Liver (tissue), 9 donors: ENCODE results near the gene LRRC26. TPM values are rescaled to one million over a fixed set of nuclear protein-coding genes. Genes with fewer than 3 reads are reported as not detected.

ENCODE experiments used
- DNase-seq: peaks from one replicate; pipeline ENCODE4 v3.0.0-alpha.2; 2017; ENCODE audit warnings: low spot score
- H3K27ac ChIP-seq, 2 donors: one replicate each; pipeline ENCODE4 v1.7.0; 2013; ENCODE audit warnings: inconsistent platforms in 2 of 2, low read length in 2 of 2, control low read depth in 1 of 2, low read depth in 1 of 2, mild to moderate bottlenecking in 1 of 2
- H3K27me3 ChIP-seq, 4 donors: one replicate each; pipeline versions ENCODE4 v1.6.1 to v1.7.0; 2013; ENCODE audit warnings: low read length in 3 of 4, inconsistent platforms in 1 of 4, mild to moderate bottlenecking in 1 of 4, moderate library complexity in 1 of 4; ENCODE audit not compliant: control insufficient read depth in 4 of 4, insufficient read depth in 4 of 4
- H3K36me3 ChIP-seq, 4 donors: one replicate each; pipeline versions ENCODE4 v1.6.1 to v1.7.0; 2013; ENCODE audit warnings: low read length in 3 of 4, mild to moderate bottlenecking in 3 of 4, low read depth in 1 of 4, moderate library complexity in 1 of 4; ENCODE audit not compliant: control insufficient read depth in 4 of 4, insufficient read depth in 3 of 4
- H3K4me1 ChIP-seq, 4 donors: one replicate each; pipeline versions ENCODE4 v1.6.1 to v1.7.0; 2013; ENCODE audit warnings: low read length in 3 of 4, mild to moderate bottlenecking in 3 of 4, moderate library complexity in 1 of 4; ENCODE audit not compliant: control insufficient read depth in 4 of 4, insufficient read depth in 4 of 4
- H3K4me3 ChIP-seq, 3 donors: one replicate each; pipeline versions ENCODE4 v1.6.1 to v1.7.0; 2013; ENCODE audit warnings: low read length in 3 of 3, control low read depth in 1 of 3, low read depth in 1 of 3, mild to moderate bottlenecking in 1 of 3
- H3K9ac ChIP-seq, 2 donors: one replicate each; pipeline ENCODE4 v1.7.0; 2013; ENCODE audit warnings: low read length in 2 of 2, mild to moderate bottlenecking in 2 of 2, moderate library complexity in 2 of 2, control low read depth in 1 of 2, low read depth in 1 of 2
- H3K9me3 ChIP-seq, 4 donors: one replicate each; pipeline versions ENCODE4 v1.6.1 to v1.7.0; 2013; ENCODE audit warnings: low read length in 3 of 4; ENCODE audit not compliant: control insufficient read depth in 4 of 4
- ATF3 ChIP-seq: IDR thresholded peaks from 2 replicates; pipeline ENCODE4 v1.6.1; 2016; ENCODE audit warnings: antibody characterized with exemption
- CTCF ChIP-seq: fragments of 150-350 bp; IDR thresholded peaks from 2 replicates; pipeline ENCODE4 v1.5.1; 2017; ENCODE audit warnings: improper control_type of control experiment, low read depth, low read length; ENCODE audit not compliant: missing input control
- FOXA1 ChIP-seq: IDR thresholded peaks from 2 replicates; pipeline ENCODE4 v1.6.1; 2016; ENCODE audit warnings: antibody characterized with exemption
- FOXA2 ChIP-seq: IDR thresholded peaks from 2 replicates; pipeline ENCODE4 v1.6.1; 2016; ENCODE audit warnings: antibody characterized with exemption
- JUND ChIP-seq, 2 donors: IDR thresholded peaks; 2 replicates each; pipeline ENCODE4 v1.6.1; 2016; ENCODE audit warnings: antibody characterized with exemption in 2 of 2
- MAX ChIP-seq: IDR thresholded peaks from 2 replicates; pipeline ENCODE4 v1.6.1; 2016; ENCODE audit warnings: antibody characterized with exemption
- RAD21 ChIP-seq, 2 donors: IDR thresholded peaks; 2 replicates each; pipeline ENCODE4 v1.6.1; 2016; ENCODE audit warnings: antibody characterized with exemption in 2 of 2, mild to moderate bottlenecking in 2 of 2
- REST ChIP-seq: IDR thresholded peaks from 2 replicates; pipeline ENCODE4 v1.6.1; 2016; ENCODE audit warnings: antibody characterized with exemption, mild to moderate bottlenecking
- RXRA ChIP-seq, 2 donors: IDR thresholded peaks; 2 replicates each; pipeline ENCODE4 v1.6.1; 2017 to 2018; ENCODE audit warnings: antibody characterized with exemption in 2 of 2, mild to moderate bottlenecking in 1 of 2
- SP1 ChIP-seq: IDR thresholded peaks from 2 replicates; pipeline ENCODE4 v1.6.1; 2018; ENCODE audit warnings: antibody characterized with exemption, mild to moderate bottlenecking
- TAF1 ChIP-seq: conservative IDR thresholded peaks from 2 replicates; pipeline ENCODE4 v1.6.1; 2016; ENCODE audit warnings: antibody characterized with exemption, mild to moderate bottlenecking
- YY1 ChIP-seq: IDR thresholded peaks from 2 replicates; pipeline ENCODE4 v1.6.1; 2016; ENCODE audit warnings: antibody characterized with exemption, mild to moderate bottlenecking
- ZBTB33 ChIP-seq: IDR thresholded peaks from 2 replicates; pipeline ENCODE4 v1.6.1; 2016; ENCODE audit warnings: antibody characterized with exemption
- WGBS: extraction: QIAGEN DNeasy Blood & Tissue Kit; methylation state at CpG from one replicate; pipeline ENCODE4 v1.1.7; 2013; 5-methylcytosine and 5-hydroxymethylcytosine counted together
- polyA plus RNA-seq, 2 donors: library from polyadenylated mRNA; stranded (reverse) in 1 of 2; unstranded in 1 of 2; fragments of 200-250 nt in 1 of 2; fragments of >200 nt in 1 of 2; fragmentation: Nextera tagmentation in 1 of 2; extraction: Ambion mirVana in 1 of 2; gene quantifications; one replicate each; pipeline versions ENCODE4 v1.2.1 to v1.2.3, GENCODE V29; 2013 to 2015
- total RNA-seq, 2 donors: library from RNA; depleted of rRNA; stranded (reverse); fragments of >200 nt; gene quantifications; one replicate each; pipeline ENCODE4 v1.2.3, GENCODE V29; 2014
- donor health status: healthy.
- donor health status: healthy.
- donor health status: healthy.
- donor health status: healthy.
- donor health status: healthy.

The LRRC26 gene
- total and polyA plus RNA-seq, 4 donors = 0.09 to 0.17 TPM; not detected in 2

- no peak overlapping the region for H3K4me3 ChIP-seq
- no peaks in the 10 kb centered on the region for H3K9me3 ChIP-seq
- DNase-seq = no peak
- 67% methylated on average over 19 of the region's 19 CpGs for WGBS
- H3K4me1 ChIP-seq = peaks cover 0 to 5% (median 0%) of the 10 kb centered on the region in 4 donors
- H3K27me3 ChIP-seq = peaks cover 0 to 9% (median 6%) of the 10 kb centered on the region in 4 donors
- no peak for TF ChIP-seq FOXA1
- no peak for TF ChIP-seq RAD21 (IDR thresholded peaks at IDR 0.05)
- TF ChIP-seq RXRA (IDR thresholded peaks at IDR 0.05) = no peak
- no peak for TF ChIP-seq ZBTB33
- no peak for TF ChIP-seq REST
- TF ChIP-seq YY1 = no peak
- no peak overlapping the region for H3K9ac ChIP-seq
- no peaks in the 10 kb centered on the region for H3K36me3 ChIP-seq
- H3K27ac ChIP-seq = no peak overlapping the region
Measured at GRCh38 chr9:137157618-137158415, 12.0 kb downstream of the LRRC26 start.

- no peak for TF ChIP-seq TAF1
- TF ChIP-seq JUND (IDR thresholded peaks at IDR 0.05) = no peak
- TF ChIP-seq REST = no peak
- TF ChIP-seq FOXA2 = no peak
- TF ChIP-seq RXRA (IDR thresholded peaks at IDR 0.05) = no peak
- no peak for TF ChIP-seq ATF3
- no peak for TF ChIP-seq CTCF
- TF ChIP-seq SP1 = no peak
- no peak for TF ChIP-seq MAX
- no peak overlapping the region for H3K4me3 ChIP-seq
- no peak overlapping the region for H3K27ac ChIP-seq
- no peak overlapping the region for H3K9ac ChIP-seq
- WGBS = 8% methylated on average over 65 of the region's 65 CpGs
- H3K27me3 ChIP-seq = peaks cover 0 to 9% (median 6%) of the 10 kb centered on the region in 4 donors
- H3K36me3 ChIP-seq = no peaks in the 10 kb centered on the region
- H3K9me3 ChIP-seq = no peaks in the 10 kb centered on the region
- peak; percentile 85 for DNase-seq
- no peaks in the 10 kb centered on the region for H3K4me1 ChIP-seq
Measured at GRCh38 chr9:137156567-137157375, 13.1 kb downstream of the LRRC26 start.
